Measurements from ENCODE around the gene RFFL. TPM values are rescaled to one million over a fixed set of nuclear protein-coding genes. Genes with fewer than 3 reads are reported as not detected.
A peak's percentile ranks its signal among the peaks of the same experiment; 100 is the strongest.

Gene RFFL
- polyA plus RNA-seq, 2 of the 4 experiments (the other 2 are of a cell fraction), result 22.7 to 35.5 TPM

DNA sequence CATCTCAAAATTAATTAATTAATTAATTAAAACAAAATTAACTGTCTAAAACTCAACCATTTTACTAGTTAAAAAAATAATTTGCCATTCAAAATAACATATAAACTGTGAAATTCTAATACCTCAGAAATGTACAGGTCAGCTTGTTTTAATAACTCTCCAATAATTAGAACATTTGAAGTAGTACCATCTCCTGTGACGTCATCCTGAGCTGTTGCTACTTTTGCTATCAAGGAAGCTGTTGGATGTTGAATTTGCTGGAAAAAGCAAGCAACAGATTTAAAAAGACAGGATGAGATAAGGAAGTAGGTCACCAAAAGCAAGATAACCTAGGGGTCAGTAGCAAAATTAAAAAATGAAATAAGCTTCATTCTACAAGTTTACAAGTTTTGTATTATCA is 105.1 kb downstream of the RFFL start:
- no peaks in the 10 kb centered on the region for H3K9me3 ChIP-seq
- H3K4me2 ChIP-seq, result no peak overlapping the region
- CTCF ChIA-PET, result interaction anchor here (0.5 to 1.3 kb wide), 5 partner anchors 11 to 415 kb away, joined by 3 to 4 read pairs (median 3); no protein-coding TSS in a partner anchor
- ATAC-seq (no peak), FAIRE-seq (no peak), DNase-seq (ENCODE audit: low read depth in 1 of 2, low spot score in 1 of 2) (no peak)
- POLR2A ChIA-PET, result no interaction called here
- H3K4me1 ChIP-seq, result peaks cover 12% of the 10 kb centered on the region; the same call in 2 of the 3 replicates
- no peak overlapping the region for H3K27ac ChIP-seq
- TF ChIP-seq HES2 (IDR thresholded peaks at IDR 0.05) (no peak), MAFK (IDR thresholded peaks at IDR 0.05; ENCODE audit: partially characterized antibody) (peak; percentile 28)
- 76% methylated on average over 1 of the region's 1 CpG for WGBS (ENCODE audit: missing lambda C conversion rate)
- H3K4me3 ChIP-seq, result no peak overlapping the region

Small RNA genes within 50 kb of the gene (small RNA-seq; reads per million reads assigned to genes)
- gene AC004223.1 (0 to 1.7 (median 0) reads per million in 6 experiments), gene RNU6-840P (0 reads per million in 6 experiments)

Other genes with a start within 250 kb of the RFFL start
- gene CCT6B, start 102.2 kb downstream of the RFFL start, polyA plus RNA-seq (2011; rRNA removed), result 1.9 and 3.1 TPM in 2 replicates
- 0.77 to 1.3 TPM (median 0.87 TPM) in 3 replicates for gene CCT6B, start 102.2 kb downstream of the RFFL start, polyA plus RNA-seq (2017; fragmentation: RNase III; extraction: RNeasy Plus Mini Kit Qiagen cat#74134 plus additional on column Dnase treatment)
- 12.6 and 21.2 TPM in 2 replicates for gene ZNF830, start 102.2 kb downstream of the RFFL start, polyA plus RNA-seq (2011; rRNA removed)
- 18.4 to 20.0 TPM (median 19.9 TPM) in 3 replicates for gene ZNF830, start 102.2 kb downstream of the RFFL start, polyA plus RNA-seq (2017; fragmentation: RNase III; extraction: RNeasy Plus Mini Kit Qiagen cat#74134 plus additional on column Dnase treatment)
- gene LIG3, start 83.2 kb downstream of the RFFL start, polyA plus RNA-seq (2011; rRNA removed), result 56.8 and 63.4 TPM in 2 replicates
- 35.6 to 40.2 TPM (median 36.3 TPM) in 3 replicates for gene LIG3, start 83.2 kb downstream of the RFFL start, polyA plus RNA-seq (2017; fragmentation: RNase III; extraction: RNeasy Plus Mini Kit Qiagen cat#74134 plus additional on column Dnase treatment)
- 18.4 and 21.0 TPM in 2 replicates for gene RAD51D, start 56.2 kb upstream of the RFFL start, polyA plus RNA-seq (2011; rRNA removed)
- 17.7 to 23.8 TPM (median 20.1 TPM) in 3 replicates for gene RAD51D, start 56.2 kb upstream of the RFFL start, polyA plus RNA-seq (2017; fragmentation: RNase III; extraction: RNeasy Plus Mini Kit Qiagen cat#74134 plus additional on column Dnase treatment)
- gene FNDC8, start 57.9 kb upstream of the RFFL start, polyA plus RNA-seq (2011; rRNA removed), result not detected in 2 replicates
- gene FNDC8, start 57.9 kb upstream of the RFFL start, polyA plus RNA-seq (2017; fragmentation: RNase III; extraction: RNeasy Plus Mini Kit Qiagen cat#74134 plus additional on column Dnase treatment), result not detected in 3 replicates
- 19.3 and 20.9 TPM in 2 replicates for gene NLE1, start 78.6 kb upstream of the RFFL start, polyA plus RNA-seq (2011; rRNA removed)
- gene NLE1, start 78.6 kb upstream of the RFFL start, polyA plus RNA-seq (2017; fragmentation: RNase III; extraction: RNeasy Plus Mini Kit Qiagen cat#74134 plus additional on column Dnase treatment), result 29.7 to 31.8 TPM (median 30.0 TPM) in 3 replicates
- not detected in 2 replicates for gene UNC45B, start 84.1 kb upstream of the RFFL start, polyA plus RNA-seq (2011; rRNA removed)
- not detected in 3 replicates for gene UNC45B, start 84.1 kb upstream of the RFFL start, polyA plus RNA-seq (2017; fragmentation: RNase III; extraction: RNeasy Plus Mini Kit Qiagen cat#74134 plus additional on column Dnase treatment)
- not detected in 2 replicates for gene SLC35G3, start 130.7 kb upstream of the RFFL start, polyA plus RNA-seq (2011; rRNA removed)
- not detected in 3 replicates for gene SLC35G3, start 130.7 kb upstream of the RFFL start, polyA plus RNA-seq (2017; fragmentation: RNase III; extraction: RNeasy Plus Mini Kit Qiagen cat#74134 plus additional on column Dnase treatment)
- 30.3 and 33.1 TPM in 2 replicates for gene SLFN5, start 179.4 kb upstream of the RFFL start, polyA plus RNA-seq (2011; rRNA removed)
- gene SLFN5, start 179.4 kb upstream of the RFFL start, polyA plus RNA-seq (2017; fragmentation: RNase III; extraction: RNeasy Plus Mini Kit Qiagen cat#74134 plus additional on column Dnase treatment), result 1.6 to 2.0 TPM (median 1.9 TPM) in 3 replicates